SK-N-MC (cell line): ENCODE measurements around the gene LAPTM5.

Source experiments
- EZH2 ChIP-seq: fragments of 200-600 bp; sonication (generic); IDR thresholded peaks from one replicate; pipeline ENCODE4 v1.6.1; 2017; ENCODE audit warnings: antibody characterized with exemption
- FOXP2 ChIP-seq: optimal IDR thresholded peaks from 2 replicates; pipeline ENCODE3; 2011; ENCODE audit warnings: mild to moderate bottlenecking, moderate library complexity; ENCODE audit not compliant: insufficient read depth; ENCODE audit errors: extremely low read length, control extremely low read depth
- POLR2AphosphoS5 ChIP-seq: IDR thresholded peaks from 2 replicates; pipeline ENCODE4 v1.6.1; 2012; ENCODE audit warnings: mild to moderate bottlenecking, low read depth, low read length, borderline replicate concordance

GRCh38 chr1:30780409-30780808 is 22.8 kb upstream of the LAPTM5 start:
- TF ChIP-seq EZH2 (no peak), POLR2AphosphoS5 (no peak), FOXP2 (no peak)
